Fibroblast of the aortic adventitia (primary cell): ENCODE measurements around the gene PCDHGA3. TPM values are rescaled to one million over a fixed set of nuclear protein-coding genes. Genes with fewer than 3 reads are reported as not detected.
"Not testable (repeated sequence)": the region's sequence is repeated elsewhere in the genome, so short reads cannot be mapped to it uniquely, and the experiment has no call there.

ENCODE experiments used
- DNase-seq: peaks from one replicate; pipeline ENCODE4 v3.0.0-alpha.2; 2010; ENCODE audit warnings: low read depth
- H3K4me3 ChIP-seq: 2 replicates; pipeline ENCODE4 v1.5.1; 2011; ENCODE audit warnings: low read depth, mild to moderate bottlenecking, control low read depth, low read length, moderate library complexity
- CTCF ChIP-seq: IDR thresholded peaks from 2 replicates; pipeline ENCODE4 v1.5.1; 2011; ENCODE audit warnings: mild to moderate bottlenecking, low read length, control low read depth, inconsistent platforms; ENCODE audit not compliant: insufficient read depth
- total RNA-seq: library from RNA; depleted of rRNA; stranded (reverse); fragments of >200 nt; gene quantifications from 2 replicates; pipeline ENCODE4 v1.2.3, GENCODE V29; 2012; ENCODE audit warnings: low replicate concordance

PCDHGA3 gene
- total RNA-seq, 1 donor = 4.4 TPM

- DNase-seq = no peak
- TF ChIP-seq CTCF = no peak
- H3K4me3 ChIP-seq = no peak overlapping the region
Observed at GRCh38 chr5:141371572-141372475, 28.2 kb downstream of the PCDHGA3 start.

GRCh38 chr5:141373673-141374317 is 30.2 kb downstream of the PCDHGA3 start, which contains the start of gene PCDHGA6:
PCDHGA6 (plus strand) TSS chr5:141373891; CDS start chr5:141374084, 193 bp downstream.
- DNase-seq = peak; percentile 53
- peak within 1 kb of the TSS; percentile 59 for H3K4me3 ChIP-seq
- TF ChIP-seq CTCF = peak; percentile 57

GRCh38 chr5:141374627-141375026 is 31.0 kb downstream of the PCDHGA3 start:
- no peak for DNase-seq
- H3K4me3 ChIP-seq = no peak overlapping the region
- TF ChIP-seq CTCF = no peak

- DNase-seq, H3K4me3 ChIP-seq: not testable (repeated sequence)
Observed at GRCh38 chr5:141375444-141376155, 32.0 kb downstream of the PCDHGA3 start.

- peak; percentile 68 for DNase-seq
- peak within 1 kb of the TSS; percentile 73 for H3K4me3 ChIP-seq
- peak; percentile 67 for TF ChIP-seq CTCF
Observed at GRCh38 chr5:141382469-141383294, 39.1 kb downstream of the PCDHGA3 start, which contains the start of gene PCDHGA7. PCDHGA7 (plus strand) TSS chr5:141382742; CDS start chr5:141382900, 158 bp downstream.

- no peak for DNase-seq
- H3K4me3 ChIP-seq = peak overlapping the region; percentile 73
- no peak for TF ChIP-seq CTCF
Observed at GRCh38 chr5:141383345-141383744, 39.7 kb downstream of the PCDHGA3 start.
